Hepatocyte (in vitro differentiated cells): ENCODE measurements around the gene ANKRD37.

Source experiments
- EZH2phosphoT487 ChIP-seq: fragments of 200-600 bp; sonication (generic); IDR thresholded peaks from one replicate; pipeline ENCODE4 v1.6.1; 2018; ENCODE audit warnings: antibody characterized with exemption, mild to moderate bottlenecking, low read depth, moderate library complexity; ENCODE audit not compliant: unreplicated experiment, severe bottlenecking
- TF ChIP-seq, protein P1 (sequence below): fragments of 200-600 bp; sonication (generic); IDR thresholded peaks from 2 replicates; pipeline ENCODE4 v1.5.1; 2016; ENCODE audit warnings: antibody characterized with exemption, mild to moderate bottlenecking; ENCODE audit not compliant: poor library complexity

DNA sequence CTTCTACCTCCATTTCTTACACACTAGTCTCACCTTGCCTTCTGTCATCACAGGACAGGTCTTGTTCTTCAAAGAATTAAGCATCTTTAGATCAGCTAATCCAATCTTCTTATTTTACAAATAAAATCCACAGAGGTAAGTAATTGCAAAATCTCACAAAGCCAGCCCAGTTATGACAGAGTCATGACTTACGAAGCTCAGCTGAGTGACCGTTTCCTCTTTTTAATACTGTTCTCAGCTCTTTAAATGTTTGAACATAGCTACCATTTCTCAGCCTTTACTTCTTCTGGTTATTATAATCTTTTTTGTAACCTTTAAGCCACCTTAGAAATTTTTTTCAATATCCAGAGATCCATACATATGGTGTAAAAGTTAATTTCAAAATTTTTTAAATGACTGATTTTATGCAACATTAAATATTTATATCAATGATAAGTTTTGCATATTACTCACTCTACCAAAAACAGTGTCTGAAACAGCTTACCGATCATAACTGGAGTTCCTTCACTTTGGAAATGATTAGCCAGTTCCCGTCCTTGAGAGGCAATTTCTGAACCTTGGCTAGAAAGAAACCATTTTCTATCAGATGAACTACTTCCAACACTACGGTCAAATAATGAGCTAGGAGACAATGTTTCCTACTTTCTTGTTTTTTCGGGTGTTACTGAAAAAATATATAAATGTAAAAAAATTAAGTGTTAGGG lies 8.8 kb downstream of the ANKRD37 start:
- no peak for TF ChIP-seq EZH2phosphoT487
- TF ChIP-seq, protein P1, sequence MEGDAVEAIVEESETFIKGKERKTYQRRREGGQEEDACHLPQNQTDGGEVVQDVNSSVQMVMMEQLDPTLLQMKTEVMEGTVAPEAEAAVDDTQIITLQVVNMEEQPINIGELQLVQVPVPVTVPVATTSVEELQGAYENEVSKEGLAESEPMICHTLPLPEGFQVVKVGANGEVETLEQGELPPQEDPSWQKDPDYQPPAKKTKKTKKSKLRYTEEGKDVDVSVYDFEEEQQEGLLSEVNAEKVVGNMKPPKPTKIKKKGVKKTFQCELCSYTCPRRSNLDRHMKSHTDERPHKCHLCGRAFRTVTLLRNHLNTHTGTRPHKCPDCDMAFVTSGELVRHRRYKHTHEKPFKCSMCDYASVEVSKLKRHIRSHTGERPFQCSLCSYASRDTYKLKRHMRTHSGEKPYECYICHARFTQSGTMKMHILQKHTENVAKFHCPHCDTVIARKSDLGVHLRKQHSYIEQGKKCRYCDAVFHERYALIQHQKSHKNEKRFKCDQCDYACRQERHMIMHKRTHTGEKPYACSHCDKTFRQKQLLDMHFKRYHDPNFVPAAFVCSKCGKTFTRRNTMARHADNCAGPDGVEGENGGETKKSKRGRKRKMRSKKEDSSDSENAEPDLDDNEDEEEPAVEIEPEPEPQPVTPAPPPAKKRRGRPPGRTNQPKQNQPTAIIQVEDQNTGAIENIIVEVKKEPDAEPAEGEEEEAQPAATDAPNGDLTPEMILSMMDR = no peak
